Measurements from ENCODE around the gene ABCC3. TPM values are rescaled to one million over a fixed set of nuclear protein-coding genes. Genes with fewer than 3 reads are reported as not detected.
A peak's percentile ranks its signal among the peaks of the same experiment; 100 is the strongest.

The ABCC3 gene
- total RNA-seq, 4 donors from 2014 or later: 297 to 655 (median 533) TPM

GRCh38 chr17:50653738-50654137 lies 19.1 kb downstream of the ABCC3 start:
- H3K36me3 ChIP-seq: no peaks in the 10 kb centered on the region
- H3K27ac ChIP-seq: no peak overlapping the region
- intact Hi-C loops (cut with DNase I; ENCODE audit: low total_unique reads): no loop called here
- no peaks in the 10 kb centered on the region for H3K27me3 ChIP-seq
- DNase-seq: no peak
- in situ Hi-C loops (cut with MboI; ENCODE audit: low pct_ligation_motif_present in 1 of 4, low pct_unique_long_range_greater_than_20kb in 1 of 4, low sequenced_read_pairs in 3 of 4): no loop called here
- WGBS, 2 donors (ENCODE audit: low coverage in 1 of 2): 78 to 92% methylated on average over 3 of the region's 3 CpGs
- no peak for TF ChIP-seq POLR2A (IDR thresholded peaks at IDR 0.05)
- no peak for TF ChIP-seq POLR2AphosphoS5 (IDR thresholded peaks at IDR 0.05)
- TF ChIP-seq EP300 (IDR thresholded peaks at IDR 0.05; ENCODE audit: low read depth): no peak
- TF ChIP-seq, protein P1, sequence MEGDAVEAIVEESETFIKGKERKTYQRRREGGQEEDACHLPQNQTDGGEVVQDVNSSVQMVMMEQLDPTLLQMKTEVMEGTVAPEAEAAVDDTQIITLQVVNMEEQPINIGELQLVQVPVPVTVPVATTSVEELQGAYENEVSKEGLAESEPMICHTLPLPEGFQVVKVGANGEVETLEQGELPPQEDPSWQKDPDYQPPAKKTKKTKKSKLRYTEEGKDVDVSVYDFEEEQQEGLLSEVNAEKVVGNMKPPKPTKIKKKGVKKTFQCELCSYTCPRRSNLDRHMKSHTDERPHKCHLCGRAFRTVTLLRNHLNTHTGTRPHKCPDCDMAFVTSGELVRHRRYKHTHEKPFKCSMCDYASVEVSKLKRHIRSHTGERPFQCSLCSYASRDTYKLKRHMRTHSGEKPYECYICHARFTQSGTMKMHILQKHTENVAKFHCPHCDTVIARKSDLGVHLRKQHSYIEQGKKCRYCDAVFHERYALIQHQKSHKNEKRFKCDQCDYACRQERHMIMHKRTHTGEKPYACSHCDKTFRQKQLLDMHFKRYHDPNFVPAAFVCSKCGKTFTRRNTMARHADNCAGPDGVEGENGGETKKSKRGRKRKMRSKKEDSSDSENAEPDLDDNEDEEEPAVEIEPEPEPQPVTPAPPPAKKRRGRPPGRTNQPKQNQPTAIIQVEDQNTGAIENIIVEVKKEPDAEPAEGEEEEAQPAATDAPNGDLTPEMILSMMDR (IDR thresholded peaks at IDR 0.05): no peak
- H3K9me3 ChIP-seq: no peaks in the 10 kb centered on the region
- H3K4me3 ChIP-seq: no peak overlapping the region
- peaks cover 2 to 23% (median 14%) of the 10 kb centered on the region in 4 donors for H3K4me1 ChIP-seq

DNA sequence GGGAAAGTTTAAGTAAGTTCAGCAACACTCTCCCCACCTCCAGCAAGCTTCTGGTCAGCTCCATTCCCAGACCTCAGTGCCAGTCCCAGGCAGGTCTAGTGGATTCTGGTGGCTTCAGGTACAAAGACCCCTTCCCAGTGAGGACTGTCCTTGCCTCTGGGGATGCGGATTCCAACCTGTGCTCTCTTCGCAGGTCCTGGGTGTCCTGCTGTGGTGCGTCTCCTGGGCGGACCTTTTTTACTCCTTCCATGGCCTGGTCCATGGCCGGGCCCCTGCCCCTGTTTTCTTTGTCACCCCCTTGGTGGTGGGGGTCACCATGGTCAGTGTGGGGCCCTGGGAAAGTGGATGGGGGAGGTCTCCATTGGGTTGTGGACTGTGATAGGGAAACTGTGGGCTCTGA lies 21.8 kb downstream of the ABCC3 start:
- 95% methylated on average over 5 of the region's 5 CpGs; no CpG with 5 or more reads in 1 of the 2 donors for WGBS, 2 donors (ENCODE audit: low coverage in 1 of 2)
- H3K4me1 ChIP-seq: peaks cover 22 to 50% (median 41%) of the 10 kb centered on the region in 4 donors
- H3K9me3 ChIP-seq: no peaks in the 10 kb centered on the region
- H3K4me3 ChIP-seq: no peak overlapping the region
- peak overlapping the region in 3 of 4 donors; percentile 55 to 79 (median 62) for H3K27ac ChIP-seq
- no peak for DNase-seq
- intact Hi-C loops (cut with DNase I; ENCODE audit: low total_unique reads) (no loop called here), in situ Hi-C loops (cut with MboI; ENCODE audit: low pct_ligation_motif_present in 1 of 4, low pct_unique_long_range_greater_than_20kb in 1 of 4, low sequenced_read_pairs in 3 of 4) (no loop called here)
- TF ChIP-seq EP300 (IDR thresholded peaks at IDR 0.05; ENCODE audit: low read depth) (no peak), POLR2AphosphoS5 (IDR thresholded peaks at IDR 0.05) (no peak), POLR2A (IDR thresholded peaks at IDR 0.05) (no peak)
- TF ChIP-seq, protein P1 (IDR thresholded peaks at IDR 0.05): no peak
- no peaks in the 10 kb centered on the region for H3K36me3 ChIP-seq
- H3K27me3 ChIP-seq: no peaks in the 10 kb centered on the region

GRCh38 chr17:50657054-50657453 lies 22.4 kb downstream of the ABCC3 start:
- intact Hi-C loops (cut with DNase I; ENCODE audit: low total_unique reads) (no loop called here), in situ Hi-C loops (cut with MboI; ENCODE audit: low pct_ligation_motif_present in 1 of 4, low pct_unique_long_range_greater_than_20kb in 1 of 4, low sequenced_read_pairs in 3 of 4) (no loop called here)
- no peak overlapping the region for H3K4me3 ChIP-seq
- DNase-seq: no peak
- peak overlapping the region; percentile 36 to 79 (median 58) for H3K27ac ChIP-seq
- H3K4me1 ChIP-seq: peaks cover 27 to 55% (median 46%) of the 10 kb centered on the region in 4 donors
- no peaks in the 10 kb centered on the region for H3K27me3 ChIP-seq
- no peaks in the 10 kb centered on the region for H3K9me3 ChIP-seq
- 89% methylated on average over 7 of the region's 7 CpGs; no CpG with 5 or more reads in 1 of the 2 donors for WGBS, 2 donors (ENCODE audit: low coverage in 1 of 2)
- TF ChIP-seq, protein P1 (IDR thresholded peaks at IDR 0.05): no peak
- TF ChIP-seq POLR2A (IDR thresholded peaks at IDR 0.05) (no peak), POLR2AphosphoS5 (IDR thresholded peaks at IDR 0.05) (no peak), EP300 (IDR thresholded peaks at IDR 0.05; ENCODE audit: low read depth) (no peak)
- H3K36me3 ChIP-seq: no peaks in the 10 kb centered on the region

- intact Hi-C loops (cut with DNase I; ENCODE audit: low total_unique reads): no loop called here
- peak; percentile 77 for DNase-seq
Measured at GRCh38 chr17:50657627-50658026, 22.9 kb downstream of the ABCC3 start.

More at GRCh38 chr17:50657627-50658026, 22.9 kb downstream of the ABCC3 start:
- Histone ChIP-seq H3K27me3 (no peaks in the 10 kb centered on the region), H3K9me3 (no peaks in the 10 kb centered on the region), H3K4me1 (peaks cover 31 to 61% (median 50%) of the 10 kb centered on the region in 4 donors), H3K4me3 (no peak overlapping the region), H3K27ac (peak overlapping the region; percentile 36 to 80 (median 70)), H3K36me3 (no peaks in the 10 kb centered on the region)
- in situ Hi-C loops (cut with MboI; ENCODE audit: low pct_ligation_motif_present in 1 of 4, low pct_unique_long_range_greater_than_20kb in 1 of 4, low sequenced_read_pairs in 3 of 4): no loop called here
- 65% methylated on average over 7 of the region's 7 CpGs; no CpG with 5 or more reads in 1 of the 2 donors for WGBS, 2 donors (ENCODE audit: low coverage in 1 of 2)
- TF ChIP-seq POLR2AphosphoS5 (IDR thresholded peaks at IDR 0.05): peak in 2 of 3 donors; percentile 52 to 67
- TF ChIP-seq EP300 (IDR thresholded peaks at IDR 0.05; ENCODE audit: low read depth): peak; percentile 60
- no peak for TF ChIP-seq POLR2A (IDR thresholded peaks at IDR 0.05)
- TF ChIP-seq, protein P1 (IDR thresholded peaks at IDR 0.05): peak in 1 of 5 experiments; percentile 28
